MM.1S (cell line): ENCODE data around the gene SNX24.

Experiments
- DNase-seq: peaks from one replicate; pipeline ENCODE4 v3.0.0-alpha.2; 2015
- H2AFZ ChIP-seq: fragments of 300-600 bp; sonication (generic); 2 replicates; pipeline ENCODE4 v1.6.0; 2016; ENCODE audit warnings: antibody characterized with exemption, low read length
- H3F3A ChIP-seq: fragments of 300-600 bp; sonication (generic); 2 replicates; pipeline ENCODE4 v1.6.1; 2016; ENCODE audit warnings: mild to moderate bottlenecking, antibody characterized with exemption, low read length, moderate library complexity, mixed read lengths; ENCODE audit not compliant: insufficient read depth
- H3K27ac ChIP-seq: fragments of 300-600 bp; sonication (generic); 2 replicates; pipeline ENCODE4 v1.5.1; 2016; ENCODE audit warnings: mild to moderate bottlenecking, low read length
- H3K27me3 ChIP-seq: fragments of 300-600 bp; sonication (generic); replicated peaks from 2 replicates; pipeline ENCODE4 v1.6.0; 2016; ENCODE audit warnings: low read length; ENCODE audit not compliant: insufficient read depth
- H3K36me3 ChIP-seq: fragments of 300-600 bp; sonication (generic); replicated peaks from 2 replicates; pipeline ENCODE4 v1.6.1; 2016; ENCODE audit warnings: mild to moderate bottlenecking, low read length, mixed read lengths; ENCODE audit not compliant: insufficient read depth
- H3K4me1 ChIP-seq: fragments of 300-600 bp; sonication (generic); 2 replicates; pipeline ENCODE4 v1.6.1; 2016; ENCODE audit warnings: low read length, mixed read lengths
- H3K4me2 ChIP-seq: fragments of 300-600 bp; sonication (generic); 2 replicates; pipeline ENCODE4 v1.6.0; 2016; ENCODE audit warnings: low read depth, low read length
- H3K4me3 ChIP-seq: fragments of 300-600 bp; sonication (generic); 2 replicates; pipeline ENCODE4 v1.5.1; 2016; ENCODE audit warnings: low read length, mixed read lengths
- H3K79me2 ChIP-seq: fragments of 300-600 bp; sonication (generic); 2 replicates; pipeline ENCODE4 v1.6.1; 2016; ENCODE audit warnings: mixed run types, low read length, mixed read lengths
- H3K9ac ChIP-seq: fragments of 300-600 bp; sonication (generic); 2 replicates; pipeline ENCODE4 v1.6.1; 2016; ENCODE audit warnings: low read length, mixed read lengths
- H3K9me2 ChIP-seq: fragments of 300-600 bp; sonication (generic); replicated peaks from 2 replicates; pipeline ENCODE4 v1.6.1; 2016; ENCODE audit warnings: mild to moderate bottlenecking, low read length, mixed read lengths; ENCODE audit not compliant: insufficient read depth
- H3K9me3 ChIP-seq: fragments of 300-600 bp; sonication (generic); replicated peaks from 2 replicates; pipeline ENCODE4 v1.6.1; 2016; ENCODE audit warnings: mild to moderate bottlenecking, low read length, mixed read lengths; ENCODE audit not compliant: insufficient read depth
- H4K20me1 ChIP-seq: fragments of 300-600 bp; sonication (generic); 2 replicates; pipeline ENCODE4 v1.6.1; 2016; ENCODE audit warnings: mild to moderate bottlenecking, low read length, moderate library complexity, mixed read lengths; ENCODE audit not compliant: insufficient read depth
- CTCF ChIP-seq: fragments of 300-600 bp; sonication (generic); IDR thresholded peaks from 2 replicates; pipeline ENCODE4 v1.5.1; 2016; ENCODE audit warnings: antibody characterized with exemption, low read length, mixed read lengths
- EZH2 ChIP-seq: fragments of 300-600 bp; sonication (generic); optimal IDR thresholded peaks from 2 replicates; pipeline ENCODE3; 2017; ENCODE audit warnings: low read depth, mild to moderate bottlenecking, antibody characterized with exemption, low read length, mixed read lengths
- EZH2phosphoT487 ChIP-seq: fragments of 300-600 bp; sonication (generic); IDR thresholded peaks from 2 replicates; pipeline ENCODE4 v1.6.1; 2018; ENCODE audit warnings: antibody characterized with exemption, low read length

SNX24 gene

GRCh38 chr5:122880749-122881148 lies 35.3 kb downstream of the SNX24 start:
- no peak for DNase-seq

DNA sequence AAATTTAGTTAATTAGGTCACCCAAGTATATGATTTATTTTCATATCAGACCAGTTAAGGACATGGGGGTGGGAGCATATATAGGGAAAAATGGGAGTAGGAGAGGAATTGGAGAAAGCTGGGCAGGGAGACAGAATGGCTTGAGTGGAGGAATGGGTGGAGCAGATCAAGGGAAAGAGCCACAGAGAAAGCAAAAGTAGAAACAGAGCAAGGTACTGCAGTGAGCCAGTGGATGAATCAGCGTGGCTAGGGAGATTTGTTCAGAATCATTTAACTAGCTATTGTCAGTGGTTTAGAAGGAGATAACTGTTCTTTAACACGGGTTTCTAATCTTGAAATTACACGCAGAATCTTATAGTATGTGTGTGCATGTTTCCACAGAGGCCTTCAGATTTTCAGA lies 37.4 kb downstream of the SNX24 start:
- Histone ChIP-seq H3K9ac (no peak overlapping the region), H3K4me3 (no peak overlapping the region), H3K36me3 (no peaks in the 10 kb centered on the region), H3K9me2 (no peaks in the 10 kb centered on the region), H3F3A (no peaks in the 10 kb centered on the region), H4K20me1 (no peaks in the 10 kb centered on the region), H3K79me2 (no peaks in the 10 kb centered on the region), H3K27ac (no peak overlapping the region), H2AFZ (no peak overlapping the region), H3K27me3 (no peaks in the 10 kb centered on the region), H3K9me3 (no peaks in the 10 kb centered on the region), H3K4me2 (no peak overlapping the region), H3K4me1 (0 out of 2 replicates have a peak, but pooled peaks cover under 1% of the 10 kb centered on the region)
- DNase-seq: no peak
- no peak for TF ChIP-seq EZH2phosphoT487
- no peak for TF ChIP-seq EZH2
- no peak for TF ChIP-seq CTCF

More at GRCh38 chr5:122880749-122881148, 35.3 kb downstream of the SNX24 start:
- no peaks in the 10 kb centered on the region for H3K27me3 ChIP-seq
- TF ChIP-seq EZH2 (no peak), CTCF (no peak), EZH2phosphoT487 (no peak)
- no peaks in the 10 kb centered on the region for H4K20me1 ChIP-seq
- 0 out of 2 replicates have a peak, but pooled peaks cover 3% of the 10 kb centered on the region for H3K4me1 ChIP-seq
- no peaks in the 10 kb centered on the region for H3K36me3 ChIP-seq
- no peak overlapping the region for H3K9ac ChIP-seq
- no peak overlapping the region for H3K27ac ChIP-seq
- H2AFZ ChIP-seq: no peak overlapping the region
- H3K9me3 ChIP-seq: no peaks in the 10 kb centered on the region
- H3K4me3 ChIP-seq: no peak overlapping the region
- no peaks in the 10 kb centered on the region for H3K79me2 ChIP-seq
- H3K4me2 ChIP-seq: no peak overlapping the region
- no peaks in the 10 kb centered on the region for H3F3A ChIP-seq
- H3K9me2 ChIP-seq: no peaks in the 10 kb centered on the region

DNA sequence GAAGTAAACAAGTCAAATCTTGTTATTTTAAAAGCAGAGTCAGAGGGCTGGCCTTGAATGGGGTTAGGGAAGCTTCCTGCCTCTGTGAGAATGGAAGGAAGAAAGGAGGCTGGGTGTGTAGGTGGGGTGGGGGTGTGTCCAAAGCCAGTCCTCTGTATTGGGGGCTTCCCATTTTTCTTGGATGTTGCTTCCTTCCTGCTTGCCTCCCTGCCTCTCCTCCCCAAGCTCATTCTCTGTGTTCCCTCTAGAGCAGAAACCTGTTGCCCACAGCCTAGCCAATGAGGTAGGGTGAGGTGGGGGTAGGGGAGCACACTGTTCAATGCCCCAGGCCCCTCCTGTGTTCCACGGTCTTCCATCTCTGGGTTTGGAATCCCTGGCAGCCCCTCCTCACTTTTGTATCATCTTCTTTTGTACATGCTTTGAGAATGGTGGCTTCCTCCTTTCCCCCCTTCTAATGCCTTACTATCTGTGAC lies 39.7 kb downstream of the SNX24 start:
- no peaks in the 10 kb centered on the region for H3K9me3 ChIP-seq
- no peak overlapping the region for H3K4me3 ChIP-seq
- no peak for DNase-seq
- H3K9me2 ChIP-seq: no peaks in the 10 kb centered on the region
- no peaks in the 10 kb centered on the region for H3K36me3 ChIP-seq
- no peaks in the 10 kb centered on the region for H3K4me1 ChIP-seq
- H3K27ac ChIP-seq: no peak overlapping the region
- H3F3A ChIP-seq: no peaks in the 10 kb centered on the region
- H3K27me3 ChIP-seq: no peaks in the 10 kb centered on the region
- no peaks in the 10 kb centered on the region for H4K20me1 ChIP-seq
- H2AFZ ChIP-seq: no peak overlapping the region
- H3K4me2 ChIP-seq: no peak overlapping the region
- H3K9ac ChIP-seq: no peak overlapping the region
- H3K79me2 ChIP-seq: no peaks in the 10 kb centered on the region
- TF ChIP-seq CTCF: no peak
- no peak for TF ChIP-seq EZH2
- TF ChIP-seq EZH2phosphoT487: no peak
